ENCODE results near the gene TRIM61.

- TF ChIP-seq POLR2AphosphoS5 (IDR thresholded peaks at IDR 0.05; ENCODE audit: low read depth, low read length): no peak
- TF ChIP-seq EZH2phosphoT487 (IDR thresholded peaks at IDR 0.05; ENCODE audit: borderline replicate concordance, low read depth): no peak
- TF ChIP-seq CTCF (IDR thresholded peaks at IDR 0.05): no peak
- TF ChIP-seq PBX3 (IDR thresholded peaks at IDR 0.05): no peak
- TF ChIP-seq USF1 (IDR thresholded peaks at IDR 0.05; ENCODE audit: borderline replicate concordance, low read depth): no peak
- TF ChIP-seq YY1 (IDR thresholded peaks at IDR 0.05; ENCODE audit: low read depth): no peak
- no peak for TF ChIP-seq RAD21 (IDR thresholded peaks at IDR 0.05; ENCODE audit: low read length)
- no peak for TF ChIP-seq CHD2 (IDR thresholded peaks at IDR 0.05; ENCODE audit: low read length, partially characterized antibody)
- no peak for TF ChIP-seq MEF2A (IDR thresholded peaks at IDR 0.05; ENCODE audit: borderline replicate concordance, low read depth)
- TF ChIP-seq ELF1 (IDR thresholded peaks at IDR 0.05): no peak
Measured at GRCh38 chr4:164955107-164955805, 22.2 kb downstream of the TRIM61 start.

Measured in SK-N-SH (cell line).